ENCODE results near the gene OCA2. TPM values are rescaled to one million over a fixed set of nuclear protein-coding genes. Genes with fewer than 3 reads are reported as not detected.

OCA2 gene
- total RNA-seq, 1 experiment from 2014 or later = 0.13 TPM

GRCh38 chr15:27853624-27854455 is 245.3 kb downstream of the OCA2 start:
- Histone ChIP-seq H3K4me1 (ENCODE audit: control insufficient read depth, insufficient read depth, low read length) (no peaks in the 10 kb centered on the region), H3K4me3 (ENCODE audit: low read depth in 2 of 2, low read length in 2 of 2) (no peak overlapping the region), H3K36me3 (ENCODE audit: control insufficient read depth, insufficient read depth, low read length) (no peaks in the 10 kb centered on the region), H3K9me3 (ENCODE audit: control insufficient read depth, insufficient read depth, low read depth, low read length) (peaks cover 10% of the 10 kb centered on the region; the same call in 1 of the 2 replicates), H3K27me3 (ENCODE audit: control insufficient read depth, insufficient read depth, low read length) (no peaks in the 10 kb centered on the region), H3K27ac (ENCODE audit: low read length) (no peak overlapping the region)
- BruUV-seq (replicated peaks) = no TSS peak
- ChIA-PET POLR2A (no interaction called here), CTCF (interaction anchor here (0.7 kb wide), 1 partner anchor 247 kb away, joined by 3 read pairs; no protein-coding TSS in a partner anchor)
- no peak for ATAC-seq
- intact Hi-C loops (cut with micrococcal nuclease; ENCODE audit: unreplicated experiment) = no loop called here
- in situ Hi-C loops (cut with HindIII; ENCODE audit: low pct_unique_long_range_greater_than_20kb, low sequenced_read_pairs) = no loop called here
- no peak for TF ChIP-seq SIN3A (IDR thresholded peaks at IDR 0.05; ENCODE audit: borderline replicate concordance, insufficient read depth, low read depth, low read length)
- no peak for TF ChIP-seq REST (IDR thresholded peaks at IDR 0.05; ENCODE audit: insufficient read depth in 1 of 2, low read depth in 2 of 2, low read length in 1 of 2)
- DNase-seq (ENCODE audit: low read depth, low spot score) = no peak

- POLR2A ChIA-PET = no interaction called here
- Histone ChIP-seq H3K36me3 (ENCODE audit: control insufficient read depth, insufficient read depth, low read length) (no peaks in the 10 kb centered on the region), H3K27me3 (ENCODE audit: control insufficient read depth, insufficient read depth, low read length) (no peaks in the 10 kb centered on the region), H3K4me3 (ENCODE audit: low read depth in 2 of 2, low read length in 2 of 2) (no peak overlapping the region), H3K4me1 (ENCODE audit: control insufficient read depth, insufficient read depth, low read length) (no peaks in the 10 kb centered on the region), H3K9me3 (ENCODE audit: control insufficient read depth, insufficient read depth, low read depth, low read length) (peaks cover 3% of the 10 kb centered on the region; the same call in 1 of the 2 replicates), H3K27ac (ENCODE audit: low read length) (no peak overlapping the region)
- CTCF ChIA-PET = no interaction called here
- in situ Hi-C loops (cut with HindIII; ENCODE audit: low pct_unique_long_range_greater_than_20kb, low sequenced_read_pairs) (no loop called here), intact Hi-C loops (cut with micrococcal nuclease; ENCODE audit: unreplicated experiment) (no loop called here)
- TF ChIP-seq SIN3A (IDR thresholded peaks at IDR 0.05; ENCODE audit: borderline replicate concordance, insufficient read depth, low read depth, low read length) (no peak), POLR2AphosphoS5 (IDR thresholded peaks at IDR 0.05; ENCODE audit: low read depth, low read length) (no peak), TCF7L2 (IDR thresholded peaks at IDR 0.05; ENCODE audit: low read depth, low read length) (no peak)
- no TSS peak for BruUV-seq (replicated peaks)
- no peak for DNase-seq (ENCODE audit: low read depth, low spot score)
- ATAC-seq = no peak
Measured at GRCh38 chr15:27851858-27852210, 247.3 kb downstream of the OCA2 start.

GRCh38 chr15:27850981-27851857 is 247.9 kb downstream of the OCA2 start:
- intact Hi-C loops (cut with micrococcal nuclease; ENCODE audit: unreplicated experiment) (no loop called here), in situ Hi-C loops (cut with HindIII; ENCODE audit: low pct_unique_long_range_greater_than_20kb, low sequenced_read_pairs) (no loop called here)
- ChIA-PET CTCF (no interaction called here), POLR2A (no interaction called here)
- no peaks in the 10 kb centered on the region for H3K4me1 ChIP-seq (ENCODE audit: control insufficient read depth, insufficient read depth, low read length)
- H3K4me3 ChIP-seq (ENCODE audit: low read depth in 2 of 2, low read length in 2 of 2) = no peak overlapping the region
- H3K27ac ChIP-seq (ENCODE audit: low read length) = no peak overlapping the region
- no TSS peak for BruUV-seq (replicated peaks)
- no peaks in the 10 kb centered on the region for H3K27me3 ChIP-seq (ENCODE audit: control insufficient read depth, insufficient read depth, low read length)
- no peaks in the 10 kb centered on the region; the same call in 1 of the 2 replicates for H3K9me3 ChIP-seq (ENCODE audit: control insufficient read depth, insufficient read depth, low read depth, low read length)
- no peak for TF ChIP-seq REST (IDR thresholded peaks at IDR 0.05; ENCODE audit: insufficient read depth in 1 of 2, low read depth in 2 of 2, low read length in 1 of 2)
- no peak for TF ChIP-seq CTCF (IDR thresholded peaks at IDR 0.05)
- no peak for TF ChIP-seq SIN3A (IDR thresholded peaks at IDR 0.05; ENCODE audit: borderline replicate concordance, insufficient read depth, low read depth, low read length)
- no peak for TF ChIP-seq TCF7L2 (IDR thresholded peaks at IDR 0.05; ENCODE audit: low read depth, low read length)
- no peak for TF ChIP-seq POLR2AphosphoS5 (IDR thresholded peaks at IDR 0.05; ENCODE audit: low read depth, low read length)
- no peaks in the 10 kb centered on the region for H3K36me3 ChIP-seq (ENCODE audit: control insufficient read depth, insufficient read depth, low read length)
- no peak for ATAC-seq
- no peak for DNase-seq (ENCODE audit: low read depth, low spot score)

Measured in Panc1 (cell line).